A549 (cell line): ENCODE measurements around the gene BABAM1. TPM values are rescaled to one million over a fixed set of nuclear protein-coding genes. Genes with fewer than 3 reads are reported as not detected.

ENCODE experiments used
- ATAC-seq, 2 experiments: fragments of 200-7000 bp in 1 of 2; fragments of >200 bp in 1 of 2; cut with Nextera tagmentation in 1 of 2; cut with Tn5 transposase in 1 of 2; 3 replicates each; pipeline versions ENCODE4 v1.8.0 to v1.9.1; 2018 to 2020; ENCODE audit warnings: mild to moderate bottlenecking in 1 of 2, moderate library complexity in 1 of 2
- CTCF ChIA-PET: fragments of 300-600 bp; sonication (Branson Sonifier 250); formaldehyde crosslinking; extraction: SDS; loops from one replicate; lab custom pipeline; 2021; ENCODE audit warnings: antibody characterized with exemption, inconsistent platforms; lab: Yijun Ruan, JAX
- POLR2A ChIA-PET: fragments of 350-600 bp; formaldehyde crosslinking; extraction: SDS; loops from one replicate; lab custom pipeline; 2021; ENCODE audit warnings: antibody characterized with exemption, inconsistent platforms; lab: Yijun Ruan, JAX
- DNase-seq, 2 experiments: peaks; one replicate each; pipeline versions ENCODE4 v3.0.0 to v3.0.0-alpha.2; 2011 to 2016; ENCODE audit warnings: low read depth in 1 of 2, low spot score in 1 of 2
- FAIRE-seq: peaks from 2 replicates; lab custom pipeline; 2011; peaks lifted over from hg19 to GRCh38; lab: Jason Lieb, UNC
- H3K27ac ChIP-seq, 2 experiments: fragments of >200 bp; sonication (Bioruptor Twin); formaldehyde crosslinking; 3 replicates each; pipeline ENCODE4 v1.5.1; 2016 to 2017
- H3K4me1 ChIP-seq: fragments of >200 bp; sonication (Bioruptor Twin); formaldehyde crosslinking; 3 replicates; pipeline ENCODE4 v1.6.1; 2016
- H3K4me2 ChIP-seq: fragments of >200 bp; sonication (Bioruptor Twin); formaldehyde crosslinking; 3 replicates; pipeline ENCODE4 v1.6.1; 2016
- H3K4me3 ChIP-seq: fragments of >200 bp; sonication (Bioruptor Twin); formaldehyde crosslinking; 3 replicates; pipeline ENCODE4 v1.5.1; 2016
- H3K9me3 ChIP-seq: fragments of >200 bp; sonication (Bioruptor Twin); formaldehyde crosslinking; 3 replicates; pipeline ENCODE4 v1.6.1; 2016
- EHMT2 ChIP-seq: fragments of 200-600 bp; sonication (generic); IDR thresholded peaks from 2 replicates; pipeline ENCODE4 v1.6.1; 2016; ENCODE audit warnings: antibody characterized with exemption, low read depth, mild to moderate bottlenecking, moderate library complexity
- FOSB ChIP-seq: fragments of 250-450 bp; sonication (Bioruptor Pico); IDR thresholded peaks from 2 replicates; pipeline ENCODE4 v1.5.0; 2020; ENCODE audit warnings: mild to moderate bottlenecking, moderate library complexity
- JUN ChIP-seq, 2 experiments: fragments of >200 bp; sonication (Bioruptor Twin); formaldehyde crosslinking; IDR thresholded peaks; 2 replicates in 1 of 2; 3 replicates in 1 of 2; pipeline ENCODE4 v1.6.1; 2016 to 2017
- JUNB ChIP-seq: fragments of >200 bp; sonication (Bioruptor Twin); formaldehyde crosslinking; IDR thresholded peaks from 2 replicates; pipeline ENCODE4 v1.6.1; 2016
- KDM1A ChIP-seq: fragments of 200-600 bp; sonication (generic); IDR thresholded peaks from 2 replicates; pipeline ENCODE4 v1.6.1; 2016; ENCODE audit warnings: low read depth, mild to moderate bottlenecking
- KDM5A ChIP-seq: fragments of 200-600 bp; sonication (generic); IDR thresholded peaks from 2 replicates; pipeline ENCODE4 v1.6.1; 2016; ENCODE audit warnings: antibody characterized with exemption, mild to moderate bottlenecking
- MAZ ChIP-seq: fragments of 150-350 bp; IDR thresholded peaks from 2 replicates; pipeline ENCODE4 v1.6.1; 2014; ENCODE audit warnings: antibody characterized with exemption, low read depth, low read length, borderline replicate concordance
- RARB ChIP-seq: fragments of 250-450 bp; sonication (Bioruptor Pico); IDR thresholded peaks from 2 replicates; pipeline ENCODE4 v1.8.0; 2021; ENCODE audit warnings: mild to moderate bottlenecking, moderate library complexity
- RCOR1 ChIP-seq: fragments of 150-350 bp; IDR thresholded peaks from 2 replicates; pipeline ENCODE4 v1.6.1; 2014; ENCODE audit warnings: antibody characterized with exemption, low read length, low read depth
- RFX5 ChIP-seq: fragments of 450-650 bp; IDR thresholded peaks from 2 replicates; pipeline ENCODE4 v1.7.1; 2014; ENCODE audit warnings: antibody characterized with exemption, mild to moderate bottlenecking, moderate library complexity
- RNF2 ChIP-seq: fragments of 200-600 bp; sonication (generic); IDR thresholded peaks from 2 replicates; pipeline ENCODE4 v1.6.1; 2016; ENCODE audit warnings: low read depth, mild to moderate bottlenecking, antibody characterized with exemption, moderate library complexity, borderline replicate concordance
- ZFP36 ChIP-seq: fragments of 450-650 bp; IDR thresholded peaks from 2 replicates; pipeline ENCODE4 v1.6.1; 2014; ENCODE audit warnings: borderline replicate concordance; ENCODE audit not compliant: partially characterized antibody
- WGBS: methylation state at CpG from one replicate; pipeline ENCODE4 v1.1.6; 2017; ENCODE audit errors: missing lambda C conversion rate; 5-methylcytosine and 5-hydroxymethylcytosine counted together
- polyA plus RNA-seq, 4 experiments: library from polyadenylated mRNA; depleted of rRNA in 3 of 4; stranded (reverse); fragments of >200 nt; fragmentation: RNase III in 1 of 4; extraction: RNeasy Plus Mini Kit Qiagen cat#74134 plus additional on column Dnase treatment in 1 of 4; gene quantifications; 2 replicates in 3 of 4; 3 replicates in 1 of 4; pipeline ENCODE4 v1.2.3, GENCODE V29; 2011 to 2017
- TF ChIP-seq, protein P1 (sequence below): IDR thresholded peaks from 2 replicates; pipeline ENCODE4 v1.6.1; 2012; ENCODE audit warnings: low read depth, borderline replicate concordance

Gene BABAM1
- polyA plus RNA-seq, 2 of the 4 experiments (the other 2 are of a cell fraction), result 56.0 to 67.6 TPM

DNA sequence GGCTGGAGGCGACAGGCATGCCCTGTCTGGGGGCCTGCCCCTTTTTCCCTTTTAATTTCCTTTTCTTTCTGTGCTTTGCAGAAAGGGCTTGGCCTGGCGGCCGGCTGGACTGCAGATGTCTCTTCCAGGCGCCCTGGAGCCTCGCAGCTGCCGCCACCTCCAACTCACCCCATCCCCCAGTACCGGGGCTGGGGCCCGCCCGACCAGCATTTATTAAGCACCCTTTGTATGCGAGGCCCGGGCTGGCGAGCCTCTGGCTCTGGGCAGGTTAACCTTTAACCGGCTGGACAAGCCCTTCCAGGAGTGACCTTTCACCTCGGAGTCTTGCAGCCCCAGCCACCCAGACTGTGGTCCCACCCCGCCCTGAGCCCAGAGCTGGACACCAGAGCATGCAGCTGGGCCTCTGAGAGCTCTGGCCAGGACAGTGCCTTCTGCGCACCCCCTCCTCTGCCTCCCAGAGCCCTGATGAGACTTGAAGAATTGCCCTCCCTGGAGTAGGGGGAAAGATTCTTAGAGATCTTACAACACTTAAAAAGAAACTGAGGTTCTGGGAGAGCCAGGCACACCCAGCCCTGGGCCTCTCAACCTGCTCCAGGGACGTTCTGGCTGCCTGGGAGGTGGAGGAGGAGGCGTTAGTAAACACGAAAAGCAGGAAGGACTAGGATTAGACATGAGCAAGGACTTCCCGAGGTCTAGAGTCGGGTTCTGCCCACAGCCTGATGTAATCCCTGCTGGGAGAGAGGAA is 20.4 kb upstream of the BABAM1 start:
- H3K4me1 ChIP-seq, result peaks cover 53% of the 10 kb centered on the region
- peak overlapping the region; percentile 92 to 96 for H3K27ac ChIP-seq
- FAIRE-seq (no peak), DNase-seq (peak in 1 of 2 experiments; percentile 68), ATAC-seq (peak; percentile 20 to 51; a peak in 4 of 6 replicates)
- H3K9me3 ChIP-seq, result no peaks in the 10 kb centered on the region
- WGBS, result 3% methylated on average over 12 of the region's 21 CpGs
- H3K4me2 ChIP-seq, result peak overlapping the region; percentile 90
- no peak for TF ChIP-seq RFX5
- no peak for TF ChIP-seq RCOR1
- peak; percentile 92 for TF ChIP-seq KDM1A
- TF ChIP-seq MAZ, result no peak
- TF ChIP-seq FOSB (CRISPR knock-in tag), result no peak
- TF ChIP-seq, protein P1, sequence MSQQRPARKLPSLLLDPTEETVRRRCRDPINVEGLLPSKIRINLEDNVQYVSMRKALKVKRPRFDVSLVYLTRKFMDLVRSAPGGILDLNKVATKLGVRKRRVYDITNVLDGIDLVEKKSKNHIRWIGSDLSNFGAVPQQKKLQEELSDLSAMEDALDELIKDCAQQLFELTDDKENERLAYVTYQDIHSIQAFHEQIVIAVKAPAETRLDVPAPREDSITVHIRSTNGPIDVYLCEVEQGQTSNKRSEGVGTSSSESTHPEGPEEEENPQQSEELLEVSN, result 0 out of 2 replicates have a peak, but pooled peaks have one; percentile 15
- H3K4me3 ChIP-seq, result peak overlapping the region; percentile 93
- POLR2A ChIA-PET, result interaction anchor here (0.9 kb wide), 1 partner anchor 58 kb away, joined by 3 read pairs; no protein-coding TSS in a partner anchor
- CTCF ChIA-PET, result interaction anchor here (4.9 kb wide), 1 partner anchor 14 kb away, joined by 51 read pairs; no protein-coding TSS in a partner anchor

DNA sequence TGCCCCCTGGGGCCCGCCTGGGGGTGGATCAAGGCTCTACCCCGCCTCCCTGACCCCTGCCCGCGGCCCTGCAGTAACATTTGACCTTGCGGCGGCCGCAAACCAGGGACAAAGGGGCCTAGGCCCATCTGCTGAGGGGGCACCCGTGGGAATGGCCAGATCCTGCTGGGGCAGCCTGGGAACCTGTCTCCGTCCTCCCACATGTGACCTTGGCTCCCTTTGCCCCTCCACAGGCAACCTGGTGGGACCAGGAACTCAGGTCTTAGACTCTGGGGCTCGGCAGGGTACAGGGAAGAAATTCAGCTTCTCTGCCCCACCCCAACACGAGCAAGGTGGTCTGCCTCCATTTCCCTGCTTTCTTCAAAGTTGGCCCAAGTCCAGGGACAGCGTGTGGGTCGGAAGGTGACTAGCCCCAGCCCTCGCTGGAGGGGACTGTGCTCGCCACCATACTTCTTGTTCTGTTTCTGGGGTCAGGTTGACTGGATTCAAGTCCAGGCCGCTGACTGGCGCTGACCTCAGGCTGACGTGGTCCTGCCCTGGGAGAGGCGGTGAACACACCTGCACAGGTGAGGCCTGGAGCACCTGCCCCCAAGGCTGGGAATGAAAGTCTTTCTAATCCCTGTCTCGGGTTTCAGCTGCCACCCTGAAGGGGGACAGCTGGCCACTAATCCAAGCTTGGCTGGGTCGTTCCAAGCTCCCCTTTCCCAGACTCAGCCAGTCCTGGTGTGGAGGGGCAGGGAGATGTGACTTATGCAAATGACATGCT is 19.0 kb upstream of the BABAM1 start:
- H3K27ac ChIP-seq, result peak overlapping the region; percentile 92 to 96
- CTCF ChIA-PET, result interaction anchor here (1.3 to 4.9 kb wide), 3 partner anchors 12 to 34 kb away, joined by 4 to 51 read pairs (median 7); no protein-coding TSS in a partner anchor
- no peaks in the 10 kb centered on the region for H3K9me3 ChIP-seq
- no peak for ATAC-seq
- peak overlapping the region; percentile 90 for H3K4me2 ChIP-seq
- no peak for DNase-seq
- POLR2A ChIA-PET, result interaction anchor here (1.0 to 1.8 kb wide), 2 partner anchors 19 to 33 kb away, joined by 3 to 5 read pairs; partner anchors contain the start of genes BABAM1 and USE1
- H3K4me3 ChIP-seq, result no peak overlapping the region
- peaks cover 40% of the 10 kb centered on the region for H3K4me1 ChIP-seq
- TF ChIP-seq JUNB (no peak), RNF2 (no peak), KDM5A (no peak), RARB (CRISPR knock-in tag) (no peak)
- TF ChIP-seq, protein P1, result no peak
- TF ChIP-seq, all 56 proteins: peak for 0
- WGBS, result 75% methylated on average over 5 of the region's 21 CpGs
- FAIRE-seq, result no peak

DNA sequence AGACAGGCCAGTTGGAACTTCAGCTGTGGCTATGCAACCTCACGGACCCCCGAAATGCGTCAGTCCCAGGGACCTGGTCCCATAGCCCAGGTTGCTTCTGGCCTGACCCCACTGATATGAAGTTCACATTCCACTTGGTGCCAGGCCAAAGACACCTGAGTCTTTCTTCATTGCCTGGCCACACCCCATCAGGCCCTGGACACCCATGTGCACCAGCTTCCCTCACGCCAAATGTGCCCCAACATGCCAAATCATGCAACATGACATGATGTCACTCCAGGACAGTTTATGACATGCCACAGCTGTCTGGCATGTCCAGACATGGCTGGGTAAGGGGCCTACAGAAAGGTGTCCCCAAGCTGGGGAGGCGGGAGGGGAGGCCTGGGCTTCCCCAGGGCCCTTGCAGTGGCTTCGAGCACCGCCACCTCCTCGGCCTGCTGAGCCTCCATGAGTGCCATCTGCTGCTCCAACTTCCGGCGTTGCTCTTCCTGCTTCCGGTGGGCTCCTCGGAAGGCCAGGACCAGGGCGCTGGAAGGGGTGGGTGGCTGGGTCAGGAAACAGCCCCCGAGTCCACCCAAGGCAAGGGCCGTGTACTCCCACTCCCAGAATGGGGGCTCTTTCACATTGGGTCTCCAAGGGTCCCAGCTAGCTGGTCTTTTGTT is 17.2 kb upstream of the BABAM1 start:
- no peaks in the 10 kb centered on the region for H3K9me3 ChIP-seq
- CTCF ChIA-PET, result interaction anchor here (0.9 to 4.9 kb wide), 4 partner anchors 8 to 32 kb away, joined by 3 to 51 read pairs (median 10); partner anchors contain the start of gene USHBP1
- no peak for ATAC-seq
- no peak overlapping the region for H3K4me3 ChIP-seq
- peak overlapping the region; percentile 58; the same call in 2 of the 3 replicates for H3K4me2 ChIP-seq
- no peak for DNase-seq
- H3K4me1 ChIP-seq, result peaks cover 37% of the 10 kb centered on the region
- POLR2A ChIA-PET, result interaction anchor here (1.8 kb wide), 1 partner anchor 35 kb away, joined by 5 read pairs; the partner anchor contains the start of gene USE1
- 83% methylated on average over 8 of the region's 15 CpGs for WGBS
- FAIRE-seq, result no peak
- TF ChIP-seq JUN (IDR thresholded peaks at IDR 0.05) (no peak), KDM5A (no peak)
- peak overlapping the region; percentile 92 to 96; a peak in 5 of 6 replicates for H3K27ac ChIP-seq

DNA sequence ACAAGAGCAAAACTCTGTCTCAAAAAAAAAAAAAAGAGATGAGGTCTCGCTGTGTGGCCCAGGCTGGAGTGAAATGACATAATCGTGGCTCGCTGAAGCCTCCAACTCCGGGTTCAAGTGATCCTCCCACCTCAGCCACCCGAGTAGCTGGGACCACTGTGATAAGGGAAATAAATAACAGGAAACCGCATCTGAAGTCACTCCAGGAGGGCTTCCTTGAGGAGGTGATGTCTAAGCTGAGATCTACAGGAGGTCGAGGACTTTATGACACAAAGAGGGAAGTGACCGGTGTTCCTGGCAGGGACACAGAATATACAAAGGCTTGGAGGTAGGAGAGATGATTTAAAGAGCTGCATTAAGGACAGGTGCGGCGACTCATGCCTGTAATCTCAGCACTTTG is 12.6 kb upstream of the BABAM1 start:
- FAIRE-seq, result no peak
- H3K4me3 ChIP-seq, result no peak overlapping the region
- 84% methylated on average over 10 of the region's 10 CpGs for WGBS
- POLR2A ChIA-PET, result no interaction called here
- TF ChIP-seq EHMT2, result no peak
- TF ChIP-seq ZFP36, result peak; percentile 54
- TF ChIP-seq, all 56 proteins: peak for 1
- Histone ChIP-seq H3K9me3 (no peaks in the 10 kb centered on the region), H3K4me1 (peaks cover 5% of the 10 kb centered on the region), H3K4me2 (no peak overlapping the region), H3K27ac (0 out of 6 replicates have a peak overlapping the region, but pooled peaks of 1 of the 2 experiments have one; percentile 18)
- ATAC-seq, result no peak
- CTCF ChIA-PET, result interaction anchor here (0.7 to 4.5 kb wide), 4 partner anchors 9 to 38 kb away, joined by 3 to 20 read pairs (median 6); partner anchors contain the start of gene USHBP1
- no peak for DNase-seq
